Activated CD4-positive, alpha-beta T cell treated with anti-CD3 and anti-CD28 coated beads, Interleukin-2, Interleukin-4, amounts not matched to agents 100 ng/mL and 50 ng/mL, durations not matched to agents 16 hours and 8 hours (primary cell): ENCODE measurements around the gene NSD2.

Experiments
- DNase-seq: peaks from one replicate; pipeline ENCODE4 v3.0.0-alpha.2; 2020; ENCODE audit warnings: low spot score

NSD2 gene

DNA sequence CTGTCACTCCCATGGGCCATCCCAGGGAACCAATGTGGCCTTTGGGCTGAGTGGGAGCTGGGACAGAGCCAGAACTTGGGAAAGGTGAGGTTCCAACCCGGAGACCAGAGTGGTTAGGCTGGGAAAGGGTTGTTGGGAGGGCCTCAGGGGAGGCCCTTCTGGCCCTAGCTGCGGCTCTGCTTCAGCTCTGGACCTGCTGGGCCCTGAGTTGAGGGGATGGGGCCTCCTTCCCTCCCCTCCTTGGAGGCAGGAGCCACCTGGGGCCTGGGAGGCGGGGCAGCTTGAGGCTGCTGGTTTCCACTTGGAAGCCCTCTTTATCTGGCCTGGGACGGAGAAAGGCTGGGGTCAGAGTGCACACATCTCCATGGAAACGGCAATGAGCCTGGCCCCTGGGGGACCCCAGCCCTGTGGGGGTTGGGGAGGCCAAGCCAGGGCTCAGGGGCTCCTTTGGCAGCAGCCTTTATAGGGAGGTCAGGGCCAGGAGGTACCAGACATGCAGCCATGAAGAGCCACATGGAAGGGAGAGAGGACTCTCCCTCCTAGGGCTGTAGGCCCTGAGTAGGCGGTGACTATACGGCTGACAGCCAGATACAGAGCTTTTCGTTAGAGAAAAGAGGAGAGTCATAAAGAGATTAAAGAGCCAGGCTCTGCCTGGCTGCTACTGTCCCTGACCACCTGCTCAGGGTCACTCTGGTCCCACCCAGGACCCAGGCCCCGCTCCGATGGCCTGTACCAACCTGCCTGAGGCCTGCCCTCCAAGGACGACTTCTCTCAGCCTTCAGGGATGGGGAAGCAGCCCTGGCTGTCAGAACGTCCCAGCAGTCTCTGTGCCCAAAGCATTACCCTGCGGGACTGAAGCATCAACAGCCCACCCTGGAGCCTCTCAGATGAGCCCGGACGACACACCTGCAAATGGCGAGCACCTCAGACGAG is 6.9 kb upstream of the NSD2 start:
- no peak for DNase-seq

GRCh38 chr4:1866189-1866661 is 5.0 kb upstream of the NSD2 start:
- DNase-seq = no peak

GRCh38 chr4:1868293-1868692 is 2.9 kb upstream of the NSD2 start:
- no peak for DNase-seq

GRCh38 chr4:1868912-1869311 is 2.3 kb upstream of the NSD2 start:
- DNase-seq = no peak

DNA sequence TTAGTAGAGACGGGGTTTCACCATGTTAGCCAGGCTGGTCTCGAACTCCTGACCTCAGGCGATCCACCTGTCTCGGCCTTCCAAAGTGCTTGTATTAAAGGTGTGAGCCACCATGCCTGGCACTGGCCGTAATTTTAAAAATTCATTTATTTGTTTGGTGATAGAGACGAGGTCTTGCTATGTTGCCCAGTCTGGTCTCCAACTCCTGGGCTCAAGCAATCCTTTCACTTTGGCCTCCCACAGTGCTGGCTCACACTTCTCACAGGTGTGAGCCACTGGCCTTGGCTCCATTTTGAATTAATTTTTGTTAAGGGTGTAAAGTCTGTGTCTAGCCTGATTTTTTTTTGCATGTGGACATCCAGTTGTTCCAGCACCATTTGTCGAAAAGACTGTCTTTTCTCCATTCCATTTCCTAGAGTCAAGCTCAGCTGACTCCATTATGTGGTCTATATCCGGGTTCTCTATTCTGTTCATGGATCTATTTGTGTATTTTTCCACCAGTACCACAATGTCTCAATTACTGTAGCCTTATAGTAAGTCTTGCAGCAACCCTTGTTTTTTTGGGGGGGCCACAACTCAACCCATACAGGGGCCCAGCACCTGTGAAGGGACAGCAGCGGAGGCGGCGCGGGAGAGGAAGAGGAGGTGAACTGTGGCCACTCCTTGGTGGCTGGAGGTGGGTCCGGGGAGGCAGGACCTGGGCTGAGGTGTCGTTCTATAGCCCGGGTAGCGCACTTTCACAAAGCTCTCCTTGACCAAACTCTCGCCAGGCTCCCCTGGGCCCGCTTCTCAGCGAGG is 1.5 kb upstream of the NSD2 start:
- DNase-seq = no peak

DNA sequence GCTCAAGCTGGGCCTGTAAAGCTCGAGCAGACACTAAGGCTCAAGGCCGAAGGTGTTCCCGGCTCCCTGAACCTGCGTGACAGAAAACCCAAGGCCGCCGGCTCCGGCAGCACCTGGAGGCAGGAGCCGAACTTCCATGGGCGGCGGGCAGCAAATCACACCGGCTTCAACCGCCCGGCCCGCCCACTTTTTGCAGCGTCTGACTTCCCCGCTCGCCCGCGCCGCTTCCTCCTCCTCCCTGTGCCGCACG is 940 bp upstream of the NSD2 start:
- DNase-seq = peak; percentile 82

DNA sequence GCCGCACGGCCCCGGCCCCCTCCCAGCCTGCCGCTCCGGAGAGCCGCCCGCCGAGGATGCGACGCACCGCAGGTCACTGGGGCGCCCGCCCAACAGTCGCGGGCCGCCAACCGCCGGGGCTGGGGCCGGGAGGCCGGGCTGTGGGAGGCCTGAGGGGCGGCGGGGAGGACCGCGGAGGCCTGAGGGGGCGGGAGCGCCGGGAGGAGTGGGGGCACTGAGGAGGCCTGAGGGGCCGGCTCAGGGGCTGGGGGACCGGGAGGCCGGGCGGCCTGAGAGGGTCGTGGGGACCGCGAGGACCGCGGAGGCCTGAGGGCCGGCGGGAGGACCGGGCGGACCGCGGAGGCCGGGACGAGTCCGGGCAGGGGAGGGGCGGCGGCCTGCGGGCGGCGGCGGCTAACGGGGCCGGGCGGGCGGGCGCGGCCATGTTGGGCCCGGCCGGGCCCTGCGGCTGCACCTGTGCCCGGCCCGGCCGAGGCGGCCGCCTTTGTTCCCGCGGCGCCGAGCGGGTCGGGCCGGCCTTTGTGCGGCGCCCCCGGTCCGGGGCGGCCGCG is 353 bp downstream of the NSD2 start:
- no peak for DNase-seq

DNA sequence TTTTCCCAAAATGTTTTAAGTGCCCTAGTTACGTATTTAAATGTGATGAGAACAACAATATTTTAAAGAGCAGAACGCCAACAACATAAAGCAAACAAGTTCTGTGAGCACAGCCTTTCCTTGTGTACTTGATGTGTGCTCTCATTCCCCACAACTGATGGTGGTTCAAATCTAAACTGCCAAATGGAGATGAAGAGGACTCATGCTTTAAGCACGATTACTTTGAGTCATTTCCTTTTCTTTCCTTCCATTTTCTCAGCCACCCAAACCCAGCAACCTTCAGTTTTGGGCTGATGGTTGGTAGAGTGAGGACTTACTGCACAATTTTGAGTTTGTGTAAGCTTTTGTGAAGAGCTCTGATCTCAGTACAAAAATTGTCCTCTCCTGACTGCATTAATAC is 1.7 kb downstream of the NSD2 start:
- DNase-seq = peak; percentile 87

- DNase-seq = peak; percentile 42
Measured at GRCh38 chr4:1873291-1873690, 2.1 kb downstream of the NSD2 start.

DNA sequence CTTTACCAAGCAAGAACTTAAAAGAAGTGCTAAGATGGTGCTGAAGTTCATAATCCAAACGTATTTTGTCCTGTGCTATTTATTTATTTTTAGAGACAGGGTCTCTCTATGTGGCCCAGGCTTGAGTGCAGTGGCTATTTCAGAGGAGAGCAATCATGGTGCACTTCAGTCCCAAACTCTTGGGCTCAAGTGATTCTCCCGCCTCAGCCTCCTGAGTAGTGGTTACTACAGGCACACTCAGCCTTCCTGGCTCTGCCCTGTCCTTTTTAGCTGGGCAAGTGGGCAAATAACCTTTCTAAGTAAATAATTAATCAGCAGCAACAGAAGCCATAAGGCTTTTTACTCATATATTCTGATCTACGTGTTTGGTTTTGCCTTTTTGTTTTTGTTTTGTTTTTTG is 2.6 kb downstream of the NSD2 start:
- no peak for DNase-seq

- DNase-seq = no peak
Measured at GRCh38 chr4:1874201-1874600, 3.0 kb downstream of the NSD2 start.

DNA sequence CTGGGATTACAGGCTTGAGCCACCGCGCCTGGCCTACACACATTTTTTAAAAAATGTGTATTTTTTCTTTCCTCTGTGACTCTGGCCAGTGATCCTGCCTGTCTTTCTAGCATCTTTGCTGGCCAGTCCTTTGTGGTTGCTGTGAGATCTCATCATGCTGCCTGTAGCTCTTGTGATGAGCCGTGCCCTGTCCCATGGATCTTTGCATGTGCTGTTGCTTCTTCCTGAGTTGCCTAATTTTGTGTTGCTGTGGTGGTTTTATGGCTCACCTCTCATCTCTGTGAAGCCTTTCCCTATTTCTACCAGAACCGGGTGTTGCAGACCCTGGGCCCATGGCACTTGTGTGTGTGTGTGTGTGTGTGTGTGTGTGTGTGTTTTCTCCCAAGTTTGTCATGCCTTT is 8.3 kb downstream of the NSD2 start:
- DNase-seq = no peak

- no peak for DNase-seq
Measured at GRCh38 chr4:1880332-1880731, 9.1 kb downstream of the NSD2 start.

- no peak for DNase-seq
Measured at GRCh38 chr4:1882850-1883271, 11.7 kb downstream of the NSD2 start.

GRCh38 chr4:1883583-1883982 is 12.4 kb downstream of the NSD2 start:
- no peak for DNase-seq

DNA sequence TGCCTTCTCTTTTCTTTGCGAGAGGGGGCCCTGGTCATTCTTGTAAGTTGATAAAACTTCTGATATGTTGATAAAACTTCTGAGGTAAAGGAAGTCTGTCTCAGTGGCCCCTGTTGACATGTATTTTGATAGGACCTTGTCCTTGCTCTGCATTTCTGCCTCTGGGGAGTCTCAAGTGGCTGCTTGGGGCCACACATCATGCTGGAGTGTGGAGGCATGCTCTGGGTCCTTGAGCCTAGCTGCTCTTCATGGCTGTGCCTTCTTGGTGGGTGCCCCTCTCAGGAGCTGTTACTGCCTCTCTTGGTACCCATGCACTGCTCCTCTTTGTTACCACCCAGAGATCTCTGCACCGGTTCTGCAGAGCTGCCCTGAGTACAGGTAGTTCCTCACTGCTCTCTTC is 14.2 kb downstream of the NSD2 start:
- no peak for DNase-seq

DNA sequence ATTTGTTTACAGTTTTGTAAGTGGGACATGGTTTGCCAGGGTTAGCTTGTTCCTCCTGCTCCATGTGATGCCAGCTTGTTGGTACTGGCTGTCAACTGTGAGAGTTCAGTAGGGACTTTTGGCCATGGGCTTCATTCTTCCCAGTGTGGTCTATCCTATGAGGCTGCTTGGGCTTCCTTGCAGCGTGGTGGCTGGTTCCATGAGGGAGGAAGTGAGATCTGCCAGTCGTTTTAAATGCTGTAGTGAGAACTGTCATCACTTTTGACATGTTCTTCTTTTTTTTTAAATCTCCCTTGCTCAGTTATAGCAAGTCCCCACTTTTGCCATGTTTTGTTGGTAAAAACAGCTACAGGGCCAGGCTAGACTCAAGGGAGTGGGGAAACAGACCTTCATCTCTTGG is 15.9 kb downstream of the NSD2 start:
- DNase-seq = no peak

DNA sequence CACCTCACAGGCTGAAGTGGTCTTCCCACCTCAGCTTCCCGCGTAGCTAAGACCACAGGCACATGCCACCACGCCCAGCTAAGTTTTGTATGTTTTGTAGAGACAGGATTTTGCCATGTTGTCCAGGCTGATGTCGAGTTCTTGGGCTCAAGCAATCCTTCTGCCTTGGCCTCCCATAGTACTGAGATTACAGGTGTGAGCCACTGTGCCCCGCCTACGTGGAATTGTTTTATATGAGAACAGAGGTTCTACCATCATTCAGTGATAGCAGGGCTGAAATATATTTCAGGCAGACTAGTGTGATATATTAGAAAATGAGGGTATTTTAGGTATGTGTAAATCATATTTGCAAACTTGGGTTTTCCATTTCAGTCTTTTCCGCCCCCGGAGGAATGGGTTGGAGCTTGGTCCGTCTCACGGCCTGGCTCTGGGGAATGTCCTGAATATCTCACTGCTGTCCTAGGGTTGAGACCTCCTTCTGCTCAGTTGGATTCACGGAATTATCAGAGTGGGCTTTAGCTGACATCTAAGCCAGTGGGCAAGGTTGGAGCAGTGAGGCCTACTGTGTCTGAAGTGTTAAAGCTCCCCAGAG is 19.9 kb downstream of the NSD2 start:
- DNase-seq = no peak

DNA sequence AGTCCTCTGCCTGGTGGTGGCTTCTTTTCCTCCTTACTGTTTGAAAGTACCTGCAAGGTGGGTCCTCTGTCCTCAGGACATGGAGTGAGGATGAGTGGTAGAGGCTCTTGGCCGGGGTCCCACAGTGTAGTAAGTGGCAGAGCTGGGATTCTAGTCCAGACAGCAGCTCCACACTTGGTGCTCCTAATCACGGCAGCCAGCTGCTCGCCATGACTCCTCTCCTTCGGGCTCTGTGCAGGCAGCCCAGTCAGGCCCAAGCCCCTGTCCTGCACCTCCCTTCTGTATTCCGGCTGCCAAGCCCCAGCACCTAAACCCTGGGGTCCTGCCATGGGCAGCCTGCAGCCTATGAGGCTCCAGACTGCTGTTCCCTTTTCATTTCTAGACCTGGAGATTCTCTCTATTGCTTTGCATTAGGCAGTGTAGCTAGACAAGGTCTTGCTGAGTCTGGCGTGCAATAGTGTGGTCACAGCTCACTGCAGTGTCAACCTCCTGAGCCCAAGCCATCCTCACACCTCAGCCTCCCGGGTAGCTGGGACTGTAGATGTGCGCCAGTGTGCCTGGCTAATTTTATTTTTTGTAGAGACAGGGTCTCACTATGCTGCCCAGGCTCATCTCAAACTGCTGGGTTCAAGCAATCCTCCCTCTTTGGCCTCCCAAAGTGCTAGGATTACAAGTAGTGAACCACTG is 24.9 kb downstream of the NSD2 start:
- no peak for DNase-seq

DNA sequence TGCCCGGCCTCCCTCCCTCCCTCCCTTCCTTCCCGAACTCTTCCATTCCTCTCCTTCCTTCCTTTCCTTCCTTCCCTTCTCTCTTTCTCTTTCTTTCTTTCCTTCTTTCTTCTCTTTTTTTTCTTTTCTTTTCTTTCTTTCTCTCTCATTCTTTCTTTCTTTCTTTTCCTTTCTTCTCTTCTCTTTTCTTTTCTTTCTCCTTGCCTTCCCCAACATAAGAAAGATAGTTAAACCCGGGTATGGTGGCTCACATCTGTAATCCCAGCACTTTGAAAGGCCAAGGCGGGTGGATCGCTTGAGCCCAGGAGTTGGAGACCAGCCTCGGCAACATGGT is 25.4 kb downstream of the NSD2 start:
- DNase-seq = no peak

- no peak for DNase-seq
Measured at GRCh38 chr4:1898007-1898406, 26.8 kb downstream of the NSD2 start.

GRCh38 chr4:1898681-1899080 is 27.5 kb downstream of the NSD2 start:
- DNase-seq = no peak
